Skeletal muscle satellite cell (primary cell): ENCODE results near the gene ZC2HC1B.

Experiments used
- H3K27me3 ChIP-seq: 2 replicates; pipeline ENCODE4 v1.7.0; 2013; ENCODE audit warnings: low read length; ENCODE audit not compliant: control insufficient read depth, insufficient read depth
- H3K36me3 ChIP-seq: 2 replicates; pipeline ENCODE4 v1.7.0; 2013; ENCODE audit warnings: mild to moderate bottlenecking, control low read depth, low read length; ENCODE audit not compliant: insufficient read depth
- H3K4me1 ChIP-seq: 2 replicates; pipeline ENCODE4 v1.7.0; 2013; ENCODE audit warnings: low read length; ENCODE audit not compliant: control insufficient read depth, insufficient read depth
- H3K4me2 ChIP-seq: 2 replicates; pipeline ENCODE4 v1.7.0; 2013; ENCODE audit warnings: mild to moderate bottlenecking, low read length
- H3K4me3 ChIP-seq: 2 replicates; pipeline ENCODE4 v1.7.0; 2013; ENCODE audit warnings: low read length
- H3K9ac ChIP-seq: 2 replicates; pipeline ENCODE4 v1.7.0; 2013; ENCODE audit warnings: mild to moderate bottlenecking, low read depth, low read length, moderate library complexity
- H3K9me3 ChIP-seq: replicated peaks from 2 replicates; pipeline ENCODE4 v1.7.0; 2013; ENCODE audit warnings: mild to moderate bottlenecking, control low read depth, low read length

ZC2HC1B gene

GRCh38 chr6:143934867-143935266 lies 70.6 kb downstream of the ZC2HC1B start:
- Histone ChIP-seq H3K4me3 (no peak overlapping the region), H3K36me3 (no peaks in the 10 kb centered on the region), H3K9ac (no peak overlapping the region), H3K9me3 (no peaks in the 10 kb centered on the region), H3K4me1 (no peaks in the 10 kb centered on the region), H3K27me3 (peaks cover 5% of the 10 kb centered on the region), H3K4me2 (no peak overlapping the region)

DNA sequence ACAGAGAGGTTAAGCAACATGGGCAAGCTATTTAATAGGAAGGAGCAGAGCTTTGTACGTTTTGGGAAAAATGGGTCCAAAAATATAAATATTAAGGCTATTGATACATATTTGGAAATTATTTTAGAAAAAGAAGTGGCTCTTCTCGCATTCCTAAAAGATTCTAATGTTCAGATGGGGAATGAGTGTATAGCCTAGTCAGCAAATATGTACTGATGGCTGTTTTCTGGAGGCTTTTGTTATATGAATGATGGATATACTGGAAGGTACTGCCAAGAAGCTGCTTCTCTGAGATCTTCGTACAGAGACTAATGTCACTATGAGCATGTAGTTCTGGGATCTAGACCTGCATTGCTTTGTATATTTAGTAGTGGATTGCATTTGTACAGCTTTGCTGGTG lies 72.1 kb downstream of the ZC2HC1B start:
- Histone ChIP-seq H3K4me3 (no peak overlapping the region), H3K9ac (no peak overlapping the region), H3K4me2 (no peak overlapping the region), H3K27me3 (peaks cover 5% of the 10 kb centered on the region), H3K9me3 (no peaks in the 10 kb centered on the region), H3K36me3 (no peaks in the 10 kb centered on the region), H3K4me1 (no peaks in the 10 kb centered on the region)

DNA sequence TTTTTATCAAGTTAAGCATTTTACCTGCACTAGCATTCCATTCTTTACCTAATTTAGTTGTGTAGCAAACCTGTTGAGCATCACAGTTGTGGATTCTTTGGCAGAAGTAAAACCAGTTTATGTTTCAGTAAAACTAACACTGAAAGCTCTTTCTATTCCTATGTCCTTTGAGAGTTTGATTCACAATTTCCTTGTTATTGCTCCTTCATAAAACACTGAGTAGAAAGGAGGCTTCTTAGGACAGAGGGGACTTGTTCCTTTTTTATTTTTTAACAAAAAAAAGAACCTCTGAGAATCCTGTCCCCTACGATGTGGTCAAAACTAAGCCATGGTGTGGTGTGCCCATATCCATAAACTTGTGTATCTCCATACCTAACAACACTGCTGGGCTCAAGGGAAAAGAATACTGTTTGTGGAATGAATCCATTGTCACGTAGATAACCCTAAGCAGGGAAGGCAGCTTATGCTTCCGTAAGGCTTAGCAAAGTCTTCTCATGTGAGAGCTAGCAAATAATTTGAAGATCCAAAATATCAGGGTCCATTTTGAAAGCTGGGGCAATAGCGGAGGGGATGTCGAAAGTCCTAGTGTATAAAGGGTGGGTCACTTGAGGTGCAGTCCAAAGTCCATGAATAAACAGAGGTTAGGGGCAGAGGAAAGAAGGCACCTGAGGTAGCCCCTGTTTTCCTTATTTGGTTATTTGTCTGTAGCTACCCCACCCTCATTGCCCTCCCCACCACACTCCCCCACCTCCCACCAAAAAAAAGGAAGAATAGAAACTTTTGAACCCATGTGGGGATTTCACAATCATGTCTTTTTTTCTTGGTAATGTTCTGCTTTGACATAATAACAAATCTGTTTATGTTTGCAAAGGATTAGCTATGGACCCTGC lies 72.7 kb downstream of the ZC2HC1B start:
- Histone ChIP-seq H3K36me3 (no peaks in the 10 kb centered on the region), H3K4me1 (no peaks in the 10 kb centered on the region), H3K4me2 (no peak overlapping the region), H3K4me3 (no peak overlapping the region), H3K9ac (no peak overlapping the region), H3K9me3 (no peaks in the 10 kb centered on the region), H3K27me3 (peaks cover 5% of the 10 kb centered on the region)

GRCh38 chr6:143937668-143937970 lies 73.3 kb downstream of the ZC2HC1B start:
- Histone ChIP-seq H3K4me3 (no peak overlapping the region), H3K27me3 (peaks cover 2% of the 10 kb centered on the region), H3K4me2 (no peak overlapping the region), H3K36me3 (no peaks in the 10 kb centered on the region), H3K9me3 (no peaks in the 10 kb centered on the region), H3K4me1 (no peaks in the 10 kb centered on the region), H3K9ac (no peak overlapping the region)

GRCh38 chr6:143939364-143939763 lies 75.1 kb downstream of the ZC2HC1B start:
- Histone ChIP-seq H3K36me3 (no peaks in the 10 kb centered on the region), H3K4me1 (no peaks in the 10 kb centered on the region), H3K9me3 (no peaks in the 10 kb centered on the region), H3K4me3 (no peak overlapping the region), H3K4me2 (no peak overlapping the region), H3K27me3 (no peaks in the 10 kb centered on the region), H3K9ac (no peak overlapping the region)

GRCh38 chr6:143940011-143940597 lies 75.8 kb downstream of the ZC2HC1B start:
- H3K9me3 ChIP-seq = no peaks in the 10 kb centered on the region
- H3K36me3 ChIP-seq = no peaks in the 10 kb centered on the region
- H3K27me3 ChIP-seq = no peaks in the 10 kb centered on the region
- H3K4me3 ChIP-seq = no peak overlapping the region
- H3K4me2 ChIP-seq = no peak overlapping the region
- no peak overlapping the region for H3K9ac ChIP-seq
- no peaks in the 10 kb centered on the region for H3K4me1 ChIP-seq

DNA sequence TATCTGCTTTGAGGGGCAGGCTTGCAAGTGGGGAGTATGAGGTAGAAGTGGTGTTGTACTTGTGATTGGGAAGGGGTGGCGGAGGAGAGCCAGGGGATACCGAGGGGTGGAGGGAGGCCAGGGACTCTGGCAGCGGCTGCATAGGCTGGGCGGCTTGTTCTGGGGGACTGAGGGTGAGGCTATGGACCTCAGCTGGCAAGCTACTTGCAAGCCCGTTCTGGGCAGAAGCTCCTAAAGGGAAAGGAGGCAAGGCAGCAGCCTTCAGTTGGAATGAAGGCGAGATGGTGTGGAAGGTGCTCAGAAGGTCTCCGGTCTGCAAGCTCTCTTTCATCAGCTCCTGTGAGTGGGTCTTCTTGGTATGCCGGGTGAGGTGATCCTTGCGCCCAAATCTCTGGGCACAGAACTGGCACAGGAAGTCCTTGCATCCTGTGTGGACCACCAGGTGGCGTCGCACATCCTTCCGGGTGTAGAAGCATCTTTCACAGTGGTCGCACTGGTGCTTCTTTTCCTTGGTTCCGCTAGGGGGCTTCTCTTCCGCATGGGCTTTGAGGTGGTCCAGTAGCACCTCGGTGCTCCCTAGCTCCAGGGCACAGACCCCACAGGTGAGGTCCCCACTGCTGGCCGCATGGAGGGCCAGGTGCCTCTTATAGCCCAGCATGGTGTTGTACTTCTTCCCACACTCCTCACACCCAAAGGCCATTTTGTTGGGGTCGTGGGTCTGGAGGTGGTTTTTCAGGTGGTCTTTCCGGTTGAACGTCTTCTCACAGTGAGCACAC lies 77.8 kb downstream of the ZC2HC1B start:
- Histone ChIP-seq H3K27me3 (no peaks in the 10 kb centered on the region), H3K4me2 (no peak overlapping the region), H3K4me3 (no peak overlapping the region), H3K9me3 (no peaks in the 10 kb centered on the region), H3K36me3 (no peaks in the 10 kb centered on the region), H3K4me1 (no peaks in the 10 kb centered on the region), H3K9ac (no peak overlapping the region)

GRCh38 chr6:143948208-143948607 lies 83.9 kb downstream of the ZC2HC1B start:
- no peaks in the 10 kb centered on the region for H3K27me3 ChIP-seq
- H3K4me1 ChIP-seq = no peaks in the 10 kb centered on the region
- H3K36me3 ChIP-seq = peaks cover 3% of the 10 kb centered on the region
- H3K9ac ChIP-seq = no peak overlapping the region
- H3K4me3 ChIP-seq = no peak overlapping the region
- no peak overlapping the region for H3K4me2 ChIP-seq
- no peaks in the 10 kb centered on the region for H3K9me3 ChIP-seq

DNA sequence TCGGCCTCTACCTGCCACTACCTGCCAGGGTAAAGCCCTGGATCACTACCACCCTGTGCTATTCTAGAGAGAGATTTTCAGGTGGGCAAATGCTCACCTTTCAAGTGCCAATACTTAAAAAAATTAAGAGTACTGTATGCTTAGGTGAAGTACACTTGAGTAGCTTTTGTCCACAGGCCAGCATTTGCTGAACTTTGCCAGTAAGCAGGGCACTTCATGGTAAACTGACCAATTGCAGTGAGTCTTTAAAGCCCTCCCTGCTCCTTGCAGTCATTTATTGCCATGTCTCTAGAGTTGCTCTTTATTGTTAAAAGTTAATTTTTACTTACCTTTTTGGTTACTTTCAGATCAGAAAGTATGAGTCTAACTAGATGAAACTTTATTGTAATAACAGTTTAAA lies 85.3 kb downstream of the ZC2HC1B start:
- H3K9ac ChIP-seq = no peak overlapping the region

GRCh38 chr6:143949962-143950361 lies 85.7 kb downstream of the ZC2HC1B start:
- Histone ChIP-seq H3K9ac (no peak overlapping the region), H3K36me3 (peaks cover 6% of the 10 kb centered on the region), H3K9me3 (no peaks in the 10 kb centered on the region), H3K4me1 (no peaks in the 10 kb centered on the region), H3K27me3 (no peaks in the 10 kb centered on the region), H3K4me3 (no peak overlapping the region), H3K4me2 (no peak overlapping the region)

More for the DNA sequence above, 85.3 kb downstream of the ZC2HC1B start:
- no peaks in the 10 kb centered on the region for H3K27me3 ChIP-seq
- H3K4me2 ChIP-seq = no peak overlapping the region
- no peak overlapping the region for H3K4me3 ChIP-seq
- peaks cover 6% of the 10 kb centered on the region for H3K36me3 ChIP-seq
- no peaks in the 10 kb centered on the region for H3K9me3 ChIP-seq
- H3K4me1 ChIP-seq = no peaks in the 10 kb centered on the region

DNA sequence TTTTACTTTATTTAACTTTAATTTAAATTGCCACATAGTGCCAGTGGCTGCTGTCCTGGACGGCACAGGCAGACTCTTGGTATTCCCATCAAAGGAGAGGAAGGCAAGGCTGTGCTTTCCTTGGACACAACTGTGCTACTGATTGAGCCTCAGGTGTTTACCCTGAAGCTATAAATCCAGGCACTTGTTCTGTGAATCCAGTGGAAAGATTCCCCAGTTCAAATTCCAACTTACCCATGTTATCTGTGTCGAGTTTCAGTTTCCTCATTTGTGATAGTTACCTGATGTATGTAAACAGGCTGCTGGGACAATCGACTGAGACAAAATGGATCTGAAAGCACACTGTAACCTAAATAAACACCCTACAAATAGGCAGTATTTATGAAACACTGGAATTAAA lies 86.6 kb downstream of the ZC2HC1B start:
- Histone ChIP-seq H3K4me3 (no peak overlapping the region), H3K4me2 (no peak overlapping the region), H3K9me3 (no peaks in the 10 kb centered on the region), H3K4me1 (no peaks in the 10 kb centered on the region), H3K36me3 (peaks cover 6% of the 10 kb centered on the region), H3K27me3 (no peaks in the 10 kb centered on the region), H3K9ac (no peak overlapping the region)
